ENCODE data around the gene GABRG2. TPM values are rescaled to one million over a fixed set of nuclear protein-coding genes. Genes with fewer than 3 reads are reported as not detected.

GABRG2 gene
- polyA plus RNA-seq, 3 donors = not detected

DNA sequence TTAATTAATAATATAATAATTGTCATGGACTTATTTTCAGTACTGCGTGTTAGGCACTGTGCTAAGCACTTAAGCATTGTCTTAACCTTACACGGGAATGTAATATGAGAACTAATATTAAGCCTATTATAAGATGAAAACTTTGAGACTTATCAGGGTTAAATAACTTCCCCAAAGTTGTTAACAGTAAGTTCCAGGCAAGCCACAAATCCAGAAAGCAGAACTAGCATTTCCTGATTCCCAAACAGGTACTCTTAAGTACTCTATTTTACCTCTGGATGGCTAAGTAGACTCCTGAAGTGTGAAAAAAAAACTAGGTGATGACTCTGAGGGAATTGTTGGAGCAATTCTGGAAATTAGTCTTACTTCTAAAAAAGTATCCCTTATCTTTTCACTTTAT, 23.8 kb downstream of the GABRG2 start:
- no peaks in the 10 kb centered on the region for H3K4me1 ChIP-seq (ENCODE audit: control insufficient read depth in 1 of 2, insufficient read depth in 2 of 2, low read length in 2 of 2)
- no peaks in the 10 kb centered on the region for H3K27me3 Mint-ChIP-seq (ENCODE audit: low read depth in 3 of 3)
- no peak overlapping the region for H3K4me3 Mint-ChIP-seq
- H3K36me3 ChIP-seq (replicated peaks in 1 of 2; ENCODE audit: control insufficient read depth in 1 of 2, insufficient read depth in 2 of 2, low read length in 2 of 2) = no peaks in the 10 kb centered on the region
- no peak for DNase-seq
- H3K4me2 ChIP-seq (replicated peaks; ENCODE audit: extremely low read depth, low read length, poor library complexity, severe bottlenecking) = no peak overlapping the region
- no peaks in the 10 kb centered on the region for H3K79me2 ChIP-seq (ENCODE audit: insufficient read depth, low read length)
- H3K27me3 ChIP-seq (ENCODE audit: control insufficient read depth in 2 of 2, insufficient read depth in 2 of 2, low read length in 2 of 2) = no peaks in the 10 kb centered on the region
- intact Hi-C loops (cut with micrococcal nuclease) = no loop called here
- no peak overlapping the region for H3K27ac ChIP-seq (ENCODE audit: low read depth in 1 of 2, low read length in 2 of 2)
- H2AFZ ChIP-seq (ENCODE audit: insufficient read depth, low read depth, low read length, poor library complexity, severe bottlenecking) = no peak overlapping the region
- no peaks in the 10 kb centered on the region for H4K20me1 ChIP-seq (ENCODE audit: insufficient read depth, low read length)
- WGBS (ENCODE audit: insufficient coverage) = no CpG with 5 or more reads among the region's 2 CpGs
- H3K4me3 ChIP-seq (replicated peaks in 1 of 3; ENCODE audit: low read depth in 2 of 3, low read length in 3 of 3) = no peak overlapping the region
- no peak for TF ChIP-seq CTCF (IDR thresholded peaks at IDR 0.05)
- H3K9me3 Mint-ChIP-seq = peaks cover 0 to 3% (median 0%) of the 10 kb centered on the region in 7 donors
- H3K9me3 ChIP-seq (replicated peaks in 1 of 2; ENCODE audit: control insufficient read depth in 1 of 2, insufficient read depth in 1 of 2, low read length in 2 of 2) = no peaks in the 10 kb centered on the region
- H3K36me3 Mint-ChIP-seq = no peaks in the 10 kb centered on the region
- H3K9ac ChIP-seq (ENCODE audit: insufficient read depth, low read length, poor library complexity, severe bottlenecking) = no peak overlapping the region
- no peaks in the 10 kb centered on the region for H3K4me1 Mint-ChIP-seq
- no peak overlapping the region for H3K27ac Mint-ChIP-seq

GRCh38 chr5:162096448-162096847, 28.9 kb downstream of the GABRG2 start:
- no peaks in the 10 kb centered on the region for H3K4me1 ChIP-seq (ENCODE audit: control insufficient read depth in 1 of 2, insufficient read depth in 2 of 2, low read length in 2 of 2)
- H2AFZ ChIP-seq (ENCODE audit: insufficient read depth, low read depth, low read length, poor library complexity, severe bottlenecking) = no peak overlapping the region
- no peak overlapping the region for H3K4me2 ChIP-seq (replicated peaks; ENCODE audit: extremely low read depth, low read length, poor library complexity, severe bottlenecking)
- H3K27me3 ChIP-seq (ENCODE audit: control insufficient read depth in 2 of 2, insufficient read depth in 2 of 2, low read length in 2 of 2) = no peaks in the 10 kb centered on the region
- no peaks in the 10 kb centered on the region for H3K27me3 Mint-ChIP-seq (ENCODE audit: low read depth in 3 of 3)
- no peak overlapping the region for H3K4me3 Mint-ChIP-seq
- H3K36me3 Mint-ChIP-seq = no peaks in the 10 kb centered on the region
- no peaks in the 10 kb centered on the region for H4K20me1 ChIP-seq (ENCODE audit: insufficient read depth, low read length)
- H3K79me2 ChIP-seq (ENCODE audit: insufficient read depth, low read length) = no peaks in the 10 kb centered on the region
- no peak overlapping the region for H3K27ac Mint-ChIP-seq
- H3K4me1 Mint-ChIP-seq = no peaks in the 10 kb centered on the region
- intact Hi-C loops (cut with micrococcal nuclease) = no loop called here
- no peak overlapping the region for H3K27ac ChIP-seq (ENCODE audit: low read depth in 1 of 2, low read length in 2 of 2)
- TF ChIP-seq CTCF (IDR thresholded peaks at IDR 0.05) = no peak
- peaks cover 0 to 3% (median 0%) of the 10 kb centered on the region in 7 donors for H3K9me3 Mint-ChIP-seq
- DNase-seq = no peak
- H3K36me3 ChIP-seq (replicated peaks in 1 of 2; ENCODE audit: control insufficient read depth in 1 of 2, insufficient read depth in 2 of 2, low read length in 2 of 2) = no peaks in the 10 kb centered on the region
- H3K9me3 ChIP-seq (replicated peaks in 1 of 2; ENCODE audit: control insufficient read depth in 1 of 2, insufficient read depth in 1 of 2, low read length in 2 of 2) = no peaks in the 10 kb centered on the region
- WGBS (ENCODE audit: insufficient coverage) = no CpG with 5 or more reads among the region's 2 CpGs
- no peak overlapping the region for H3K4me3 ChIP-seq (replicated peaks in 1 of 3; ENCODE audit: low read depth in 2 of 3, low read length in 3 of 3)
- H3K9ac ChIP-seq (ENCODE audit: insufficient read depth, low read length, poor library complexity, severe bottlenecking) = no peak overlapping the region

All from CD14-positive monocyte (primary cell).